Endodermal cell (in vitro differentiated cells): ENCODE data around the gene PPP1R36. TPM values are rescaled to one million over a fixed set of nuclear protein-coding genes. Genes with fewer than 3 reads are reported as not detected.

ENCODE experiments used
- DNase-seq: peaks from one replicate; pipeline ENCODE4 v3.0.0-alpha.2; 2017
- H3K27ac ChIP-seq: 2 replicates; pipeline ENCODE4 v1.5.1; 2013; ENCODE audit warnings: mild to moderate bottlenecking, low read depth, low read length, moderate library complexity
- H3K27me3 ChIP-seq: 2 replicates; pipeline ENCODE4 v1.6.1; 2013; ENCODE audit warnings: mild to moderate bottlenecking, low read length, moderate library complexity; ENCODE audit not compliant: insufficient read depth, control insufficient read depth, poor library complexity, severe bottlenecking
- H3K36me3 ChIP-seq: 2 replicates; pipeline ENCODE4 v1.7.0; 2013; ENCODE audit warnings: mild to moderate bottlenecking, low read length, moderate library complexity; ENCODE audit not compliant: control insufficient read depth, insufficient read depth
- H3K4me1 ChIP-seq: one replicate; pipeline ENCODE4 v1.7.0; 2013; ENCODE audit warnings: low read length; ENCODE audit not compliant: control insufficient read depth, insufficient read depth
- H3K4me3 ChIP-seq: 2 replicates; pipeline ENCODE4 v1.5.1; 2013; ENCODE audit warnings: mild to moderate bottlenecking, low read length, moderate library complexity
- H3K9ac ChIP-seq: 2 replicates; pipeline ENCODE4 v1.6.1; 2013; ENCODE audit warnings: mild to moderate bottlenecking, low read length, moderate library complexity; ENCODE audit not compliant: poor library complexity, severe bottlenecking; ENCODE audit errors: extremely low read depth
- H3K9me3 ChIP-seq: 2 replicates; pipeline ENCODE4 v1.6.1; 2013; ENCODE audit warnings: mild to moderate bottlenecking, low read length, moderate library complexity; ENCODE audit not compliant: control insufficient read depth
- H3K27ac Mint-ChIP-seq: 2 replicates; pipeline ENCODE4 v1.8.0; 2020; ENCODE audit warnings: mixed read lengths
- H3K27me3 Mint-ChIP-seq: 2 replicates; pipeline ENCODE4 v1.8.0; 2021; ENCODE audit warnings: mild to moderate bottlenecking, mixed read lengths; ENCODE audit not compliant: insufficient read depth
- H3K36me3 Mint-ChIP-seq: 2 replicates; pipeline ENCODE4 v1.8.0; 2020; ENCODE audit warnings: low read depth, mixed read lengths
- H3K4me1 Mint-ChIP-seq: 2 replicates; pipeline ENCODE4 v1.8.0; 2020; ENCODE audit warnings: mixed read lengths
- H3K4me3 Mint-ChIP-seq: 2 replicates; pipeline ENCODE4 v1.8.0; 2020; ENCODE audit warnings: mild to moderate bottlenecking, moderate library complexity, mixed read lengths
- H3K9me3 Mint-ChIP-seq: 2 replicates; pipeline ENCODE4 v1.8.0; 2020; ENCODE audit warnings: mild to moderate bottlenecking, mixed read lengths
- CTCF ChIP-seq: fragments of 200-600 bp; sonication (generic); conservative IDR thresholded peaks from 2 replicates; pipeline ENCODE4 v1.5.0; 2021; ENCODE audit warnings: antibody characterized with exemption, mild to moderate bottlenecking
- whole genome bisulfite sequencing, 2 experiments: methylation state at CpG; one replicate each; pipeline versions ENCODE4 v1.1.5 to v1.1.7; 2013; ENCODE audit warnings: missing lambda C conversion rate in 2 of 2, mixed read lengths in 1 of 2; ENCODE audit not compliant: insufficient coverage in 1 of 2, insufficient read length in 1 of 2; 5-methylcytosine and 5-hydroxymethylcytosine counted together
- total RNA-seq, 2 donors: library from RNA; stranded (reverse); fragmentation: NEBNext Ultra II Directional in 1 of 2; extraction: Animal tissue kit (Norgen Biotek cat#: 25700) in 1 of 2; gene quantifications; 2 replicates in 1 of 2; 3 replicates in 1 of 2; pipeline ENCODE4 v1.2.1, GENCODE V29; 2021

Gene PPP1R36
- total RNA-seq, 2 donors from 2014 or later = 0.24 to 1.2 TPM

GRCh38 chr14:64531567-64531966 lies 18.2 kb upstream of the PPP1R36 start:
- TF ChIP-seq CTCF = no peak
- peaks cover 2% of the 10 kb centered on the region for H3K36me3 Mint-ChIP-seq
- 92% methylated on average over 2 of the region's 2 CpGs; no CpG with 5 or more reads in 1 of the 2 experiments for WGBS, 2 experiments
- no peaks in the 10 kb centered on the region for H3K27me3 Mint-ChIP-seq
- no peaks in the 10 kb centered on the region for H3K4me1 Mint-ChIP-seq
- DNase-seq = no peak
- Histone ChIP-seq H3K27me3 (no peaks in the 10 kb centered on the region), H3K9me3 (no peaks in the 10 kb centered on the region), H3K4me3 (no peak overlapping the region), H3K9ac (no peak overlapping the region), H3K36me3 (peaks cover 4% of the 10 kb centered on the region), H3K4me1 (no peaks in the 10 kb centered on the region), H3K27ac (no peak overlapping the region)
- H3K27ac Mint-ChIP-seq = no peak overlapping the region
- no peak overlapping the region for H3K4me3 Mint-ChIP-seq
- H3K9me3 Mint-ChIP-seq = peaks cover 2% of the 10 kb centered on the region

- Histone ChIP-seq H3K36me3 (no peaks in the 10 kb centered on the region), H3K9ac (no peak overlapping the region), H3K4me1 (no peaks in the 10 kb centered on the region), H3K4me3 (no peak overlapping the region), H3K27me3 (peaks cover 10% of the 10 kb centered on the region), H3K9me3 (peaks cover 10% of the 10 kb centered on the region), H3K27ac (no peak overlapping the region)
- peaks cover 4% of the 10 kb centered on the region for H3K4me1 Mint-ChIP-seq
- 83 to 91% methylated on average over 2 to 4 of the region's 4 CpGs for WGBS, 2 experiments
- peak; percentile 54 for DNase-seq
- peaks cover 6% of the 10 kb centered on the region for H3K27me3 Mint-ChIP-seq
- peaks cover 7% of the 10 kb centered on the region for H3K36me3 Mint-ChIP-seq
- no peak overlapping the region for H3K4me3 Mint-ChIP-seq
- peaks cover 13% of the 10 kb centered on the region for H3K9me3 Mint-ChIP-seq
- no peak overlapping the region for H3K27ac Mint-ChIP-seq
- no peak for TF ChIP-seq CTCF
These were observed 13.1 kb upstream of the PPP1R36 start for GRCh38 chr14:64536488-64537245.

- peak within 1 kb of the TSS; percentile 85 for H3K4me3 Mint-ChIP-seq
- peaks cover 36% of the 10 kb centered on the region for H3K27me3 ChIP-seq
- H3K27ac Mint-ChIP-seq = peak within 1 kb of the TSS; percentile 100
- peaks cover 16% of the 10 kb centered on the region for H3K4me1 Mint-ChIP-seq
- peak within 1 kb of the TSS; percentile 85 for H3K9ac ChIP-seq
- DNase-seq = peak; percentile 100
- peaks cover 6% of the 10 kb centered on the region for H3K27me3 Mint-ChIP-seq
- peaks cover 26% of the 10 kb centered on the region for H3K9me3 Mint-ChIP-seq
- peaks cover 4% of the 10 kb centered on the region for H3K4me1 ChIP-seq
- peaks cover 11% of the 10 kb centered on the region for H3K36me3 Mint-ChIP-seq
- 25 to 27% methylated on average over 58 to 79 of the region's 79 CpGs for WGBS, 2 experiments
- H3K27ac ChIP-seq = peak within 1 kb of the TSS; percentile 83
- H3K36me3 ChIP-seq = no peaks in the 10 kb centered on the region
- peaks cover 14% of the 10 kb centered on the region for H3K9me3 ChIP-seq
- peak within 1 kb of the TSS; percentile 85 for H3K4me3 ChIP-seq
- TF ChIP-seq CTCF = peak; percentile 77
These were observed 9.3 kb upstream of the PPP1R36 start, which contains the start of gene HSPA2 for GRCh38 chr14:64540208-64541202. Gene HSPA2 (plus strand): TSS chr14:64540741. CDS start chr14:64540850, 109 bp downstream.
